GM12892 (cell line): ENCODE results near the gene L3MBTL1.

Experiments used
- POLR2A ChIP-seq: IDR thresholded peaks from 2 replicates; pipeline ENCODE4 v1.6.1; 2011; ENCODE audit warnings: low read depth, low read length, control low read depth
- TAF1 ChIP-seq: IDR thresholded peaks from 2 replicates; pipeline ENCODE4 v1.6.1; 2011; ENCODE audit warnings: low read depth, mild to moderate bottlenecking, control low read depth, low read length, borderline replicate concordance

- no peak for TF ChIP-seq TAF1
- no peak for TF ChIP-seq POLR2A
Observed at GRCh38 chr20:43534791-43535350, 27.4 kb downstream of the L3MBTL1 start.
